VCaP (cell line): ENCODE data around the gene SYN1.
A peak's percentile ranks its signal among the peaks of the same experiment; 100 is the strongest.

ENCODE experiments used
- H3K27ac ChIP-seq: fragments of 450-650 bp; 2 replicates; pipeline ENCODE4 v1.5.1; 2017
- CTCF ChIP-seq: fragments of 450-650 bp; conservative IDR thresholded peaks from 2 replicates; pipeline ENCODE4 v1.5.1; 2017; ENCODE audit warnings: mild to moderate bottlenecking, moderate library complexity

The SYN1 gene

GRCh38 chrX:47645530-47645929 is 25.9 kb upstream of the SYN1 start:
- TF ChIP-seq CTCF, result no peak
- H3K27ac ChIP-seq, result no peak overlapping the region

- peak; percentile 61 for TF ChIP-seq CTCF
- no peak overlapping the region for H3K27ac ChIP-seq
These were observed 25.0 kb upstream of the SYN1 start for GRCh38 chrX:47644557-47645091.

GRCh38 chrX:47643926-47644325 is 24.3 kb upstream of the SYN1 start:
- 0 out of 2 replicates have a peak overlapping the region, but pooled peaks have one; percentile 16 for H3K27ac ChIP-seq
- TF ChIP-seq CTCF, result peak; percentile 53

- no peak overlapping the region for H3K27ac ChIP-seq
- TF ChIP-seq CTCF, result no peak
These were observed 19.2 kb upstream of the SYN1 start for GRCh38 chrX:47638816-47639215.

GRCh38 chrX:47637546-47638195 is 18.0 kb upstream of the SYN1 start:
- TF ChIP-seq CTCF, result no peak
- no peak overlapping the region for H3K27ac ChIP-seq

GRCh38 chrX:47634871-47635575 is 15.4 kb upstream of the SYN1 start:
- H3K27ac ChIP-seq, result no peak overlapping the region
- no peak for TF ChIP-seq CTCF

GRCh38 chrX:47633689-47634590 is 14.3 kb upstream of the SYN1 start:
- no peak for TF ChIP-seq CTCF
- H3K27ac ChIP-seq, result no peak overlapping the region
